ENCODE data around the gene FRMD4A.

FRMD4A gene

DNA sequence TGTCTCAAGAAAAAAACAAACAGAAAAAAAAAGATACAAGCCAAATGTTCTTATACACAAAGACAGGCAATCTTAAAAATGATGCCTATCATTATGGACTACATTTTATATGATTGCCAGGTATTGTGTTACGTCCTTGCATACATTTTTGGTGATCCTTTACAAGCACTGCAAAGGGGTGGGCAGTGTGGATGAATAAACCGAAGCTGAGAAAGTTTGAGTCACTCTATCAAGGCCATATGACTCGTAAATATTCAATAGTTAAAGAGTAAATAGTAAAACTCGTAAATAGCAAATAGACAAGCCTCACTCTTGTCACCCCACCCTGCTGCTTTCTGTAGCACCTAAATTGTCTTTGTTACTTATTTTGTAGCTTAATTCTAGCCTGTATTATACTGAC, 326.2 kb downstream of the FRMD4A start:
- no peak for DNase-seq

DNA sequence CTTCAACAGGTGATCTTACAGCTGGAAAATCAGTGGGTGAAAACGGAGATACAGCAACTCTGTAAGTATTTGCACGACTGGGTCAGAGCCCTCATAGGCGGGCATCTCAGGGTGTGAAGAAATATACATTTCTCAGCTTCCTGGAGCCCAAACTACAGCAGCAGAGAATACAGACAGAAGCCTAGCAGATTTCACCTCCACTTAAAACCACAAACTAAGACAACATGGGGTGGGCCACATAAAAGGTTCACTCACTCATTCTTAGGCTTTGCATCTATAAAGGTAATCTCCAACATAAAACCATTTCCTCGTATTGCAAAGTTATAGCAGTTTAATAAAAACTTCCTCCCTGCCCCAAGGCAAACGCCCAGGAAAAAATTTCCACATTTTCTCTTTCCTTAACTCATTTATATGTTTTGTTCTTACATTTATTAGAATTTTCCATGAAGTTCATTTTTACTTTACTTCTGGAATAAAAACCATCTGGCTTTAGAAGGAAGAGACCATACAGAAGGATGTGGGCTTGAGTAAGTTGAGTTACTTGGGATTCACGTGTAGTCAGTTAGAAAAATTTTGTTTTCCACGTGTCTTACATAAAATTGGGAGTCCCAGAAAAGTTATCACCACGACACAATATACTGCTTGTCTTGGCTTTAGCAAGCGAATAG, 327.1 kb downstream of the FRMD4A start:
- DNase-seq = no peak

DNA sequence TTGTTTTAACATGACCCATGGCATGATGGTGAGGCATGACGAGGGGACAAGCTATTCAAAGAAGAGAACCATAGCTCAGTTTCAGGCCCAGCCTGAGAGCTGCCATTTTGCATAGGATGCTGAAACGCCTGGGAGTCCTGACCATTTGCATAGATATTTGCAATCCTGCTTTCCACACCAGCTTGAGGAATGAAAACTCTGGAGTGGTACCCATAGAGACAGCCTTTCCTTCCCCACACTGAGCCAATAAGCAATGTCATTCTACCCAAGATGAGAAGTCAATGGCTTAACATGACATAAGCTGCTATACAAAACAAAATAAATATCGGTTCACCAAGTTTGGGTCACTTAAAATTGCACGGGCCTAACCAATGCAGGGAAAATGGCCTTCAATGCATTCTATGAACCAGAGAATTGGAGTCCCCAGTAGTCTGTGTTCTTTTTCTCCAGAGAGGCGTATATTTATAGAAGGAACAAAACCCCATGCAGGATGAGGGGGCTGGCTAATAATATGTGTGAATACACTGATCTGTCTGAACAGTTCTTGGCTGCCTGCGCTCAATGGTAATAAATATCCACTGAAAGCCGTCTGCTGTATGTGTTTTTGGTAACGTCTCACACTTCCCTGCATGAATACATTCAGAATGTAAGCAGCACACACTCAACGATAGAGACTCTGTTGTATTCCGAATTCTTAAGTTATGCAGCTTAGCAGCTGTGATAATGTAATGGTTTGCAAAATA, 329.3 kb downstream of the FRMD4A start:
- DNase-seq = no peak

DNA sequence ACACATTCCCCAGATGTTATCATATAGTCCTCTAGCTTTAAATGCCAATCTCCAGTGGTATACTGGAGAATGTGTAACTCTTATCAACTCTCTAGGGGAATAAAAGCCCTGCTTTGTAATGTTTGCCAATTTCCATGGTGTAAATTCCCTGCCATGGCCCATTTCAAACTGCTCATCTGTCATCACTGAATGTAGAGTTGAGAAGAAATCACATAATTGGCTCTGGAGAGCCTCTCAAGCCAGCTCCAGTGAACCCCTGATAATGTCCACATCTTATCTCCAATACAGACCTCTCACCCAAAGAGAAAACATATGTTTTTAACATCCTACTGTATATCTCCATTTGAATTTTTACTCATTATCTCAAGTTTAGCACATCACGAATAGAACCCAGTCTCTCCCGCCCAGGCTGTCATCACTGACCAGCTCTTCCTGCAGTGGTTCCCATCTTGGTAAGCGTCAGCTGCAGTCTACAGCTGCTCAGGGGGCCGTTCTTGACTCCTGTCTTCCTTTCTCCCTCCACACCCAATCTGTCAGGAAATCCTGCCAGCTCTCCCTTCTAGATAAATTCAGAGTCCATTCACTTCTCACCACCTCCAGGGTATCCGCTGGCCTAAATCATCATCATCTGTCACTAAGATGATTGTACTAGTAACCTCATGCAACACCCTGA, 332.4 kb downstream of the FRMD4A start:
- no peak for DNase-seq

DNA sequence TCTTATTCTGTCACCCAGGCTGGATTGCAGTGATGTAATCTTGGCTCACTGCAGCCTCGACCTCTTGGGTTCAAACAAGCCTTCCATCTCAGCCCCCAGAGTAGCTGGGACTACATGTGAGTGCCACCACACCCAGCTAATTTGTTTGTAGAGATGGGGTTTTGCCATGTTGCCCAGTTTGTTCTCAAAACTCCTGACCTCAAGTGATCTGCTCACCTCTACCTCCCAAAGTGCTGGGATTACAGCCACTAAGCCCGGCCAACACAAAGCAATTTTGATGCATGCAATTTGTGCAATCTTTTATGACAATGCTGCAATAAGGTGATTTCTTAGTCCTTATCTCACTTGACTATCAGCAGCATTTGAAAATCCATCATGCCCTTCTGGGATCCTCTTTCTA, 333.1 kb downstream of the FRMD4A start:
- no peak for DNase-seq

DNA sequence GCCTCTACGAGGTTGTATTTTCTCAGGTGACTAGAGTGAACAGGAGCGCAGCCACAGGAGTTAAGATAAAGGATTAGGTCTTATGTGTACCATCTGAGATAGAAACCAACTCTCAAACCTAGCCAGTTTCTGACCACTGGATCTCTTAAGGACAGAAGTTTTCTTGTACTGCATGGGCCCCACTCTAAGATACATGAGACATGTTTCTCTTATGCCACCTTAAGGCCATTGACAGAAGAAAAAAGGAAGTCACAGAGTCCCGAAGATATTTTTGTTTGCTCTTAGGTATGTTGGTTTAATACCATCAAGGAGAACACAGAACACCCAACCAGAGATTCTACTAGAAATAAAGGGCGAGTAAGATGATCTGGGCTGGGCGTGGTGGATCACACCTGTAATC, 335.8 kb downstream of the FRMD4A start:
- DNase-seq = no peak

DNA sequence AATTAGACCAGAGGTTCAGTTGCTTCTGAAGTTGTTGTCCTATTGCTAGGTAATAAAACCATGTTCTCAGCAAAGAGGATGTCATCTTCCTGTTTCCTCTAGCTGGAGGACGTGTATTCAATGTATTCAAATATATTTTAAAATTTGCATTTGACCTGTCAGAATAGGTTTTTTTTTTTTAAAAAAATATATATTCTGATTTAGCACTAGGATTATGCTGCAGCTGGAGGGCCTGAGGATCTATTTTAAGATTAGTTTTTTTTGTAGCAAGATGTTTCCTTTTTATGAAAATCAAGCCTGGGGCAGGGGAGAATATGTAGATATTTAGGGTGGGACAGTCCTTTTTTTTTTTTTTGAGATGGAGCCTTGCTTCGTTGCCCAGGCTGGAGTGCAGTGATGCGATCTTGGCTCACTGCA, 337.0 kb downstream of the FRMD4A start:
- no peak for DNase-seq

DNA sequence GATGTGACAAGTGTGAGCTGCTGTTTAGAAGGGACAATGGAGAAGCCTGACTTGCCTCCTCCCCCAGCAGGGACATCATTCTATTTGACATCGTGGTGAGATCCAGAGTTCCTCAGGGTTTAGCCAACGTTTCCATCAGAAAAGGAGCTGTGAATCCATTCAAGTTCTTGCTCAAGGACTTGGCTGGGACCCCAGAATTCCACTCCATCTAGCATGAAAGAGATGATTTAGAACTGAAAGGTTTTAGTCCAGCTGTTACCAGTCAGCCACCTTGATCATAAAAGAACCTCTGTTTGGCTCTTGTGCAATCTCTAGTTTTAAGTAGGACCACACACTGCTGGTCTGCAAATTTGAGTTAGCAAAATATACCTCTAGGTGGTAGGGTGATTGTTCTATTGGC, 337.6 kb downstream of the FRMD4A start:
- DNase-seq = no peak

DNA sequence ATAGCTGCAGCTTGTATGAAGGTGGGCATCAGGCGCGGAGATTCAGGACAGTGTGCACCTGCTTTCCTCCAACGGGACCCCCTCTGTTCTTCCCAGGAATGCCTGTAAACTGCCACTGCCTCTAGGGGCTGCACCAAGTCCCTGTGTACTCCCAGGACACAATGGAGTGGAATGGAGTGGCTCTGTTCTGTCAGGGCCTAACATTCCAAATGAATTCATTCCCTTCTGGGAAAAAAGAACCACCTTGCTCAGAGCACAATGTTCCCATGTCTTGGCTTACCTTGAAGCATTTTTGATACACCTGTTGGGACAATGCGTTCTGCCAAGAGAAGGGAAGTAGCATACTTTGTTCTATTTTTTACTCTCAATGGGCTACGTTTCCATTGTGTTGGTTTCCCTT, 339.4 kb downstream of the FRMD4A start:
- DNase-seq = no peak

DNA sequence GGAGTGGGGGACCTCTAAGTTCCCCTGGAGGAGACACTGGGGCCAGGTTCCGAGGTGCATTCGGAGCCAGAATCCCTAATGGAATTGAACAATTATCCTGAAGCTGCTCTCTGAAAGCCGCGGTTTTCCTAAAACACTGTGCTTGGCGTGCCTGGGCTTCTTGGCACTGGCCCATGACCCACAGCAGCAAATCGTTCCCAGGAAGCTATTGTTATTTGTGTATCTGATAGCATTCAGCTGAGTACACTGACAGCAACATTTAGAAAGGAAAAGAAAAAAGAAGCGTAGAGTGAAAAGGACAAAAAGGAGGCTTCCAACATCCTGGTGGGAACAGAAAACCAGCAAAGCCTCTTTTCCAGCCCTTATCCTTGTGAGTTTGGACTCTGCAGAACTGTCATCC, 339.8 kb downstream of the FRMD4A start:
- DNase-seq = no peak

DNA sequence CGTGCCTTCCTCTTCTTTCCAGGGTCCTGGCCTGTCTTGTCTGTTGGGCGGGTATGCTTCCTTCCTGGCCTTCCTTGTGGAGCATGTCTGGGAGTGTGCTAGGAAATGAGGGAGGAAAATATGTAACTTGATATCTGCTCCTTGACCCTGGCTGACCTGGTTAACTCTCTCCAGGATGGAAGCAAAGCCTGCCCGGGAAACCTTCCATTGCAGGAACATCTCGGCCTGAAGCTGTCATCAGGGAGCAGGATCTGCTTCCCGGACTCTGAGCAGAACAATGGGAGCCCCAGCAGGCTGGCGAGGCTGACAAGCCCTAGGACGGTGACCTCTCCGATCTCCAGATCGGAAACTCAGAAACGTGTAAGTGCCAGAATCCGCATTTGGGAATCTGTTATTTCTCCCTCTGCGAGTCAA, 340.3 kb downstream of the FRMD4A start:
- no peak for DNase-seq

DNA sequence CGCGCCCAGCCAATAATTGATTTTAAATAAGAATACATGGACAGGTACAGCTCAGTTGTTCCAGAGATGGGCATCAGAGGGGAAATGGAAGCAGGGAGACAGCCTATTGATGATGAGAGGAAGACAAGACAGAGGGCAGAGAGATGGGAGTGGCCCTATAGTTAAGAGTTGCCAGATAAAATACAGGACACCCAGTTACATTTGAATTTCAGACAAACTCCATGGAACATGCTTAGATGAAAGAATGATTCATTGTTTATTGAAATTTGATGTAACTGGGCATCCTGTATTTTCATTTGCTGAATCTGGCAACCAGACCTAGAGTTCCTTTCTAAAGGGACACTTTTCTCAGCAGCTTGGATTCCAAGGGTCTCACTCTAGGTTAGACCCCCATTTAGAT, 341.1 kb downstream of the FRMD4A start:
- DNase-seq = no peak

DNA sequence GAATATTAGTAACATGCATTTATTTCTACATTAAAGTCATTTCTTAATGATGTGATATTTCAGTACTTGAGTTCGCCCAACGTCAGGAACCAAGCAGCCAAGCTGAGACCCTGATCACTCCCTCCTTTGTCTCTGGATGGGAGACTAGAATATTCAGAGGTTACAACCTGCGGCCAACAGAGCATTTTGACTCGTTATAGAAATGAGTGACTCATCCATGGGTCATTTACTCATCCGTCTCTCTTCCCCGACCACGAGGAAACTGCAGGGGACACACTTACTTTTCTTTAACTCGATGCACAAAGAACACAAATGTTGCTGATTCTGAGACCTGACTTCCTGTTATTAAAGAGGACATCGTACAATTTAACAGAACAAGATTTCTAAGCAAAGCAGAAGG, 343.3 kb downstream of the FRMD4A start:
- no peak for DNase-seq

DNA sequence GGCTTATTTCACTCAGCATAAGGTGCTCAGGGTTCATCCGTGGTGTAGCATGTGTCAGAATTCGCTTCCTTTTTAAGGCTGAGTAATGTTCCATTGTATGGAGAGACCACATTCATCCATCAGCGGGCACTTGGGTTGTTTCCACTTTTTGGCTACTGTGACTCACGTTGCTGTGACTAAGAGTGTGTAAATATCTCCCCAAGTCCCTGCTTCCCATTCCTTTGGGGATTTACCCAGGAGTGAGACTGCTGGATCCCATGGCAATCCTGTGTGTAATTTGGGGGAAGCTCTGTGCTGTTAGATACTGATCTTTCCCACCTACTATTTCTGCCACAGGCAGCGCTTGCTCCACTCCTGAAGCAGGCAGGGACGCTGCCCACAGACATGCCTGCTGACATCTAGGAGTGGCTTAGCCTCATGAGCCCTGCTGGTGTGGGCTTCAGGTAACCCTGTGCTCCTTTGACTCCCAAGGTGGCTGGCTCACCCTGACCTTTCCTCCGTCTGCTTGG, 346.0 kb downstream of the FRMD4A start:
- no peak for DNase-seq

DNA sequence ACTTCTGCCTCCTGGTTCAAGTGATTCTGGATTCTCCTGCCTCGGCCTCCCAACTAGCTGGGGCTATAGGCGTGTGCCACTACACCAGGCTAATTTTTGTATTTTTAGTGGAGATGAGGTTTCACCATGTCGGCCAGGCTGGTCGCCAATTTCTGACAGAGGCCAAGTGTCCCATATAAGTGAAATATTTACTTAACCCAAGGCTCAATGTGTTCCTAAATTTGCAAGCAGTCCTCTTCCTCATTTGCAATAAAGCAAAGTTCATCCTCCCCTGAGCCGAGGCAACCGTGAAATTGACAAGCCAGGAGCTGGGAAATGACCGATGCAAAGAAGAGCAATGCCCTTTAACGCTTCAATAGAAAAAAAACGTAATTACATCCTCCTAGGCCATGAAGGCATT, 347.7 kb downstream of the FRMD4A start:
- DNase-seq = no peak

DNA sequence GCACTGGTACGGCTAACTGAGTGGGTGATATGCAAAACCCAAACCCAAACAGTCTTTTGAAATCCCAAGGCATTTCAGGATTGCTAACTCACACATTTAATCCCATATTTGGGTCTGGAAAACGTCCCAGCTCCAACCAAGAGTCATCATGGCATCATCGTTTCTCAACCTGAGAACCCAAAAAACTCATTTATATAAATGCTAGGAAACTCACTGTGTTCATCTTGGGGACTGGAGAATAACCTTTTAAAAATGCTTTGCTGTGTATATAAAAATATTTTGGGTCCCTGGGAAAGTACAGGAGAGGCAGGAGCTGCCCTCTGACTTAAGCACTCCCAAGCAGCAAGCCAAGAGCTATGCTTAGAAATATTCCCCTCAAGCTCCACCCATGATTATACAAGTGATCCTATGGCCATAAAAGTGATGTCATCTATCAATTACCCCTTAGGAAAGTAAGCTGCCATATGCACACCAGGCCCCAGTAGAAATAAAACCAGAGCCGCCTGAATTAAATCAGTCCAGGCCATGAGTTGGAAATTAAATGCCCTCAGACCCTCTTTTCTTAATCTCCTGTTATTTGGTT, 352.1 kb downstream of the FRMD4A start:
- no peak for DNase-seq

DNA sequence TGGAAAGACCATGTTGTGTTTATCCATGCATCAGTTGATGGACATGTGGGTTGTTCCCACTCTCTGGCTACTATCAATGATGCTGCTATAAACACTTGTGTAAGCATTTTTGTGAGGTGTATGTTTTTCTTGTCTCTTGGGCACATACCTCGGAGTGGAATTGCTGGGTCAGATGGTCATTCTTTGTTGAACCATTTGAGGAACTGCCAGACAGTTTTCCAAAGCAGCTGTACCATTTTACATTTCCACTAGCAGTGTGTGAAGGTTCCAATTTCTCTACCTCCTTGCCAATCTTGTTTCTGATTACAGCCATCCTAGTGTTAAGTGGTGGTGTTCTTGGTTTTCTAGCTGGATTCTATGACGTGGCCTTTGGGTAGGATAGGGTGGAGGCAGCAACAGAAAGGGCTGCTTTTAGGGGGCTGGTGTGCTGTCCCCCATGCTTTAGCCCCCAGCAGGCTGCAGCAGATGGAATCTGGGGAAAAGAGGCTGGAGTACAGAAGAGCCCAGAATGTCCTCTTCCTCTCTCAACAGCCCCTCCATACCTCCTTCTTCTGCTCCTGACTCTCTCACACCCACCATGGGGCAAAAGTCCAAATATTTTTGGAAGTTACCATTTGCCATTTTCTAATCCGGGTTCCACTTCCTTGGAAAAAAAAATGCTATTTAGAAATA, 352.7 kb downstream of the FRMD4A start:
- no peak for DNase-seq

DNA sequence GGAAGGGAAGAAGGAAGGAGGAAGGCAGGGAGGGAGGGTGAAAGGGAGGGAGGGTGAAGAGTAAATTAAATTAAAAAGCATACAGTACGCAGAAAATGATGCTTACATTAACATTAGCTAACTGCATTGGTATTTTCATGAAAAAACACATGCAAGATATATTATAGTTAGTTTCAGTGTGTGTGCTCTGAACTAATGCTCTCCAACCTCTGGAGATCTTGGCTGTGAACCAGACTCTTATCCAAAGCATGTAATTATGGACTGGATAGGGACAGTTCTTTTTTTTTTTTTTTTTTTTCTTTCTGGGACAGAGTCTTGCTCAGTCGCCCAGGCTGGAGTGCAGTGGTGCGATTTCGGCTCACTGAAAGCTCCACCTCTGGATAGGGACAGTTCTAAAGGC, 357.0 kb downstream of the FRMD4A start:
- DNase-seq = no peak

DNA sequence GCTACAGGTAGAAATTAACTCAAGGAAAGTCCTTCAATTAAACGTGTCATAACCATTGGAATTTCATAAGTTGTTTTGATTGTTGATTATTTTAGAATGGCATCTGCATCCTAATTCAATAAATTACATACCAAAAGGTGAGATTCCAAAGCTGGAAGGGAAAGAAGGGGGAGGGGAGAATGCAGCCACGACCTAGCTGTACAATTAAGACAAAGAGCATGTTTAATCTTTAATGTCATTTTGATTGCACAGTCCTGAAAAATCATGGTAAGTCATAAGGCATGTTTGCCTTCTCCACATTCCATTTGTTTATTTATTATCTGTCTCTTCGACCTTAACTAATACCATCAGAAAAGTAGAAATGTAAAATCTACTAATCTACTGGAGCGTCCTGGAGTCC, 358.1 kb downstream of the FRMD4A start:
- no peak for DNase-seq

DNA sequence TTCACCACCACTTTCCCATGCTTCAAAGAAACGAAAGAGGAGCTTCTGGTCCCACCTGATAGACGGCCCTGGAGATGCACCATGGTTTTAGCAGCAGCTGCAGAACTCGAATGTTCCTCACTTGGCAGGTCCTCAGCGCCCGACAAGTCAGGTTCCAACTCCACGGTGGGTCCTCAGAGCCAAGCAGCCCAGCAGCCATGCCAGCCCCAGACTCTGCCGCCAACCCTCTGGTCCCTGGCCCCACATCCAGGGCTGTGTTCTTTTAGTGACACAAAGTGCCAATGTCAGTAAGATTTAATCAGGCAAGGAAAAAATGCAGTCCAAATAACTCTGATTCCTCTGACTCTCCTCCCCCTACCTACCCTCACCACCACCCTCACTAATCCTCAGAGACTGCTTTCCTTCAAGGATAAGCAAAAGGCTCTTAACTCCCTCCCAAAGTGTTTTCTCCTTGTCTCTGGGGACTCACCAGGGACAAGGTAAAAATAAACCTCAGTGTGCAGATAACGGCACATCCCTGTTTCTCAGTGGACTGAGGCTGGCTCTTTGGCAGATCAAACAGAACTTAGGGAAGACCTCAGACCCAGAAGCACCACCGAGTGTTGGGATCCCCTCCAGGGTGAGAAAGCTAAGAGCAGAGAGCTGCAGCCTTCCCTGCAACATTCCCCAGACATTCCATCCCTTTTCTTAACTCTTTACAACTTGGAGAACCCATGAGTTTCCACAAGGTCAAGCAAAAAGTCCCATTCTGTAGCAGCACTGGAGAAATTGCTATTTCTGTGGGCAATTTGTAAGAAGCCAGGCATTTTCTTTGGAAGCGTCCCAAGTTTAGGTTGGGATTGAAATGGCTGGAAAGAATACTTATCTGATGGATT, 358.9 kb downstream of the FRMD4A start:
- DNase-seq = no peak

DNA sequence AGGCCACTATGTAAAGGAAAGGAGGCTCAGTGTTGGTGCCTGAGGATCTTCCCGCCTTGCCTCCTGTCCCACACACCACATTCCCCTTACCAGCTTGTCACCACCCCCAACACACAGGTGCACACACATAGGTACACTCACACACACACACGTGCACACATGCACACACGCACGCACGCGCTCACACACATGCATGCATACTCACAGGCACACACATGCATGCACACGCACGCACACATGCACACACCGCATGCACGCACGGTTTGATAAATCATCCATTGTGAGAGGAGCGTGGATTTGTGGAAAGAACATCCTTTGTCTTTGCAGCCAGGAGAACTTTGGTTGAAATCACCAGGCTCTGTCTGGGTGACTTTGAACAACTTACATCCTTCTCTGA, 359.8 kb downstream of the FRMD4A start:
- no peak for DNase-seq
